Osteoblast (primary cell): ENCODE measurements around the gene SMR3B. TPM values are rescaled to one million over a fixed set of nuclear protein-coding genes. Genes with fewer than 3 reads are reported as not detected.

Experiments
- DNase-seq: peaks from one replicate; pipeline ENCODE4 v3.0.0; 2011; ENCODE audit warnings: low spot score, mixed read lengths; ENCODE audit not compliant: insufficient read length; ENCODE audit errors: missing footprints
- H2AFZ ChIP-seq: 2 replicates; pipeline ENCODE4 v1.6.0; 2011; ENCODE audit warnings: mild to moderate bottlenecking, low read length
- H3K27ac ChIP-seq: 2 replicates; pipeline ENCODE4 v1.5.1; 2011; ENCODE audit warnings: mild to moderate bottlenecking, low read depth, low read length, moderate library complexity
- H3K27me3 ChIP-seq: 2 replicates; pipeline ENCODE4 v1.6.0; 2012; ENCODE audit warnings: mild to moderate bottlenecking, control low read depth, inconsistent platforms, low read length, moderate library complexity; ENCODE audit not compliant: insufficient read depth
- H3K36me3 ChIP-seq: 2 replicates; pipeline ENCODE4 v1.5.1; 2011; ENCODE audit warnings: mild to moderate bottlenecking, low read length, control low read depth, moderate library complexity; ENCODE audit not compliant: insufficient read depth
- H3K4me1 ChIP-seq: 2 replicates; pipeline ENCODE4 v1.5.1; 2011; ENCODE audit warnings: mild to moderate bottlenecking, low read length, control low read depth, moderate library complexity; ENCODE audit not compliant: insufficient read depth
- H3K4me2 ChIP-seq: 2 replicates; pipeline ENCODE4 v1.6.0; 2011; ENCODE audit warnings: mild to moderate bottlenecking, low read length; ENCODE audit not compliant: insufficient read depth
- H3K4me3 ChIP-seq: fragments of 200-600 bp; sonication (generic); 3 replicates; pipeline ENCODE4 v1.5.1; 2012; ENCODE audit warnings: mild to moderate bottlenecking, low read length, inconsistent platforms; ENCODE audit not compliant: insufficient read depth
- H3K79me2 ChIP-seq: 2 replicates; pipeline ENCODE4 v1.6.0; 2012; ENCODE audit warnings: mild to moderate bottlenecking, low read length, control low read depth, inconsistent platforms; ENCODE audit not compliant: insufficient read depth
- H3K9me3 ChIP-seq: 2 replicates; pipeline ENCODE4 v1.5.1; 2011; ENCODE audit warnings: low read depth, low read length, control low read depth
- H4K20me1 ChIP-seq: 2 replicates; pipeline ENCODE4 v1.6.0; 2012; ENCODE audit warnings: mild to moderate bottlenecking, low read length, control low read depth; ENCODE audit not compliant: insufficient read depth
- CTCF ChIP-seq: IDR thresholded peaks from 2 replicates; pipeline ENCODE4 v1.5.1; 2011; ENCODE audit warnings: mild to moderate bottlenecking, low read depth, low read length, moderate library complexity; ENCODE audit errors: extremely low read depth
- total RNA-seq: library from RNA; depleted of rRNA; stranded (reverse); fragments of >200 nt; gene quantifications from 2 replicates; pipeline ENCODE4 v1.2.3, GENCODE V29; 2012

Gene SMR3B
- total RNA-seq, 1 donor = not detected

- Histone ChIP-seq H3K4me3 (no peak overlapping the region), H3K79me2 (no peaks in the 10 kb centered on the region), H3K36me3 (no peaks in the 10 kb centered on the region), H3K4me1 (no peaks in the 10 kb centered on the region), H2AFZ (no peak overlapping the region), H4K20me1 (no peaks in the 10 kb centered on the region), H3K9me3 (no peaks in the 10 kb centered on the region), H3K27me3 (no peaks in the 10 kb centered on the region), H3K27ac (no peak overlapping the region), H3K4me2 (no peak overlapping the region)
- TF ChIP-seq CTCF = no peak
- no peak for DNase-seq
Observed at GRCh38 chr4:70356185-70356584, 26.7 kb upstream of the SMR3B start.

- H3K9me3 ChIP-seq = no peaks in the 10 kb centered on the region
- H3K79me2 ChIP-seq = no peaks in the 10 kb centered on the region
- H3K4me3 ChIP-seq = no peak overlapping the region
- H3K27ac ChIP-seq = no peak overlapping the region
- DNase-seq = no peak
- H3K4me2 ChIP-seq = no peak overlapping the region
- no peaks in the 10 kb centered on the region for H3K4me1 ChIP-seq
- no peaks in the 10 kb centered on the region for H4K20me1 ChIP-seq
- H2AFZ ChIP-seq = no peak overlapping the region
- TF ChIP-seq CTCF = no peak
- no peaks in the 10 kb centered on the region for H3K36me3 ChIP-seq
- no peaks in the 10 kb centered on the region for H3K27me3 ChIP-seq
Observed at GRCh38 chr4:70359115-70359661, 23.7 kb upstream of the SMR3B start.

GRCh38 chr4:70360460-70360859, 22.5 kb upstream of the SMR3B start, which contains the start of gene SMR3A:
Gene SMR3A, plus strand, starts transcription at chr4:70360760. Its CDS starts 1,356 bp downstream, at chr4:70362116.
- H3K4me3 ChIP-seq = no peak within 1 kb of the TSS

GRCh38 chr4:70364002-70364401, 18.9 kb upstream of the SMR3B start:
- H3K79me2 ChIP-seq = no peaks in the 10 kb centered on the region
- no peaks in the 10 kb centered on the region for H3K9me3 ChIP-seq
- TF ChIP-seq CTCF = no peak

More at GRCh38 chr4:70360460-70360859, 22.5 kb upstream of the SMR3B start, which contains the start of gene SMR3A:
- no peaks in the 10 kb centered on the region for H4K20me1 ChIP-seq
- no peaks in the 10 kb centered on the region for H3K9me3 ChIP-seq
- DNase-seq = no peak
- H3K27ac ChIP-seq = no peak within 1 kb of the TSS
- H2AFZ ChIP-seq = no peak within 1 kb of the TSS
- H3K27me3 ChIP-seq = no peaks in the 10 kb centered on the region
- no peaks in the 10 kb centered on the region for H3K36me3 ChIP-seq
- no peaks in the 10 kb centered on the region for H3K4me1 ChIP-seq
- no peaks in the 10 kb centered on the region for H3K79me2 ChIP-seq
- H3K4me2 ChIP-seq = no peak within 1 kb of the TSS
- no peak for TF ChIP-seq CTCF

More at GRCh38 chr4:70364002-70364401, 18.9 kb upstream of the SMR3B start:
- H3K4me2 ChIP-seq = no peak overlapping the region
- no peak overlapping the region for H2AFZ ChIP-seq
- H3K36me3 ChIP-seq = no peaks in the 10 kb centered on the region
- no peak overlapping the region for H3K4me3 ChIP-seq
- no peaks in the 10 kb centered on the region for H3K4me1 ChIP-seq
- no peaks in the 10 kb centered on the region for H4K20me1 ChIP-seq
- H3K27me3 ChIP-seq = no peaks in the 10 kb centered on the region
- no peak overlapping the region for H3K27ac ChIP-seq
- DNase-seq = no peak
